AG10803 (cell line): Measurements from ENCODE around the gene C1orf35.

Experiments used
- DNase-seq: peaks from one replicate; pipeline ENCODE4 v3.0.0; 2010; ENCODE audit warnings: low read depth
- H3K4me3 ChIP-seq: 2 replicates; pipeline ENCODE4 v1.5.1; 2011; ENCODE audit warnings: mild to moderate bottlenecking, low read length, control low read depth
- CTCF ChIP-seq: conservative IDR thresholded peaks from 2 replicates; pipeline ENCODE4 v1.5.1; 2011; ENCODE audit warnings: mild to moderate bottlenecking, low read length, control low read depth, inconsistent platforms

The C1orf35 gene

GRCh38 chr1:228071839-228072657, 31.1 kb downstream of the C1orf35 start:
- no peak overlapping the region for H3K4me3 ChIP-seq
- no peak for TF ChIP-seq CTCF

GRCh38 chr1:228070851-228071250, 32.3 kb downstream of the C1orf35 start:
- TF ChIP-seq CTCF: no peak
- no peak for DNase-seq
- no peak overlapping the region for H3K4me3 ChIP-seq

More at GRCh38 chr1:228071839-228072657, 31.1 kb downstream of the C1orf35 start:
- no peak for DNase-seq

- no peak for TF ChIP-seq CTCF
- no peak for DNase-seq
- H3K4me3 ChIP-seq: no peak overlapping the region
Measured at GRCh38 chr1:228070173-228070572, 33.0 kb downstream of the C1orf35 start.

- no peak overlapping the region for H3K4me3 ChIP-seq
- TF ChIP-seq CTCF: no peak
Measured at GRCh38 chr1:228068359-228068758, 34.8 kb downstream of the C1orf35 start.

GRCh38 chr1:228066891-228067654, 36.1 kb downstream of the C1orf35 start:
- H3K4me3 ChIP-seq: no peak overlapping the region
- TF ChIP-seq CTCF: no peak
- no peak for DNase-seq

More at GRCh38 chr1:228068359-228068758, 34.8 kb downstream of the C1orf35 start:
- no peak for DNase-seq

- no peak for TF ChIP-seq CTCF
Measured at GRCh38 chr1:228066416-228066815, 36.7 kb downstream of the C1orf35 start.

More at GRCh38 chr1:228066416-228066815, 36.7 kb downstream of the C1orf35 start:
- H3K4me3 ChIP-seq: no peak overlapping the region
- no peak for DNase-seq
